Nephron progenitor cell (in vitro differentiated cells): Measurements from ENCODE around the gene TCF15.
"Not testable (repeated sequence)": the region's sequence is repeated elsewhere in the genome, so short reads cannot be mapped to it uniquely, and the experiment has no call there.

Source experiments
- DNase-seq: peaks from one replicate; pipeline ENCODE4 v3.0.0; 2021
- H3K27ac Mint-ChIP-seq: 2 replicates; pipeline ENCODE4 v1.8.0; 2021; ENCODE audit warnings: mild to moderate bottlenecking, moderate library complexity, mixed read lengths
- H3K27me3 Mint-ChIP-seq: 2 replicates; pipeline ENCODE4 v1.8.0; 2021; ENCODE audit warnings: mild to moderate bottlenecking, low read depth, mixed read lengths; ENCODE audit not compliant: poor library complexity
- H3K36me3 Mint-ChIP-seq: 2 replicates; pipeline ENCODE4 v1.8.0; 2021; ENCODE audit warnings: low read depth, mixed read lengths
- H3K4me1 Mint-ChIP-seq: 2 replicates; pipeline ENCODE4 v1.8.0; 2021; ENCODE audit warnings: mixed read lengths
- H3K4me3 Mint-ChIP-seq: 2 replicates; pipeline ENCODE4 v1.8.0; 2021; ENCODE audit warnings: mild to moderate bottlenecking, moderate library complexity, mixed read lengths
- H3K9me3 Mint-ChIP-seq: 2 replicates; pipeline ENCODE4 v1.8.0; 2021; ENCODE audit warnings: mild to moderate bottlenecking, moderate library complexity, mixed read lengths
- TF ChIP-seq, protein P1 (sequence below): fragments of 200-600 bp; sonication (generic); IDR thresholded peaks from 2 replicates; pipeline ENCODE4 v1.5.0; 2021; ENCODE audit warnings: antibody characterized with exemption

Gene TCF15

GRCh38 chr20:644692-645317 lies 34.7 kb upstream of the TCF15 start:
- no peak for DNase-seq
- Mint-ChIP-seq H3K4me3 (no peak overlapping the region), H3K27me3 (no peaks in the 10 kb centered on the region), H3K36me3 (peaks cover 32% of the 10 kb centered on the region), H3K27ac (no peak overlapping the region), H3K4me1 (peaks cover 33% of the 10 kb centered on the region), H3K9me3 (no peaks in the 10 kb centered on the region)
- TF ChIP-seq, protein P1, sequence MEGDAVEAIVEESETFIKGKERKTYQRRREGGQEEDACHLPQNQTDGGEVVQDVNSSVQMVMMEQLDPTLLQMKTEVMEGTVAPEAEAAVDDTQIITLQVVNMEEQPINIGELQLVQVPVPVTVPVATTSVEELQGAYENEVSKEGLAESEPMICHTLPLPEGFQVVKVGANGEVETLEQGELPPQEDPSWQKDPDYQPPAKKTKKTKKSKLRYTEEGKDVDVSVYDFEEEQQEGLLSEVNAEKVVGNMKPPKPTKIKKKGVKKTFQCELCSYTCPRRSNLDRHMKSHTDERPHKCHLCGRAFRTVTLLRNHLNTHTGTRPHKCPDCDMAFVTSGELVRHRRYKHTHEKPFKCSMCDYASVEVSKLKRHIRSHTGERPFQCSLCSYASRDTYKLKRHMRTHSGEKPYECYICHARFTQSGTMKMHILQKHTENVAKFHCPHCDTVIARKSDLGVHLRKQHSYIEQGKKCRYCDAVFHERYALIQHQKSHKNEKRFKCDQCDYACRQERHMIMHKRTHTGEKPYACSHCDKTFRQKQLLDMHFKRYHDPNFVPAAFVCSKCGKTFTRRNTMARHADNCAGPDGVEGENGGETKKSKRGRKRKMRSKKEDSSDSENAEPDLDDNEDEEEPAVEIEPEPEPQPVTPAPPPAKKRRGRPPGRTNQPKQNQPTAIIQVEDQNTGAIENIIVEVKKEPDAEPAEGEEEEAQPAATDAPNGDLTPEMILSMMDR: no peak

- peak; percentile 71 for DNase-seq
- H3K36me3 Mint-ChIP-seq: peaks cover 9% of the 10 kb centered on the region
- H3K27me3 Mint-ChIP-seq: peaks cover 3% of the 10 kb centered on the region
- H3K4me1 Mint-ChIP-seq: peaks cover 32% of the 10 kb centered on the region
- H3K27ac Mint-ChIP-seq: peak overlapping the region; percentile 19
- TF ChIP-seq, protein P1: no peak
- H3K4me3 Mint-ChIP-seq: peak overlapping the region; percentile 68
- H3K9me3 Mint-ChIP-seq: no peaks in the 10 kb centered on the region
Observed at GRCh38 chr20:642398-643174, 32.5 kb upstream of the TCF15 start.

DNA sequence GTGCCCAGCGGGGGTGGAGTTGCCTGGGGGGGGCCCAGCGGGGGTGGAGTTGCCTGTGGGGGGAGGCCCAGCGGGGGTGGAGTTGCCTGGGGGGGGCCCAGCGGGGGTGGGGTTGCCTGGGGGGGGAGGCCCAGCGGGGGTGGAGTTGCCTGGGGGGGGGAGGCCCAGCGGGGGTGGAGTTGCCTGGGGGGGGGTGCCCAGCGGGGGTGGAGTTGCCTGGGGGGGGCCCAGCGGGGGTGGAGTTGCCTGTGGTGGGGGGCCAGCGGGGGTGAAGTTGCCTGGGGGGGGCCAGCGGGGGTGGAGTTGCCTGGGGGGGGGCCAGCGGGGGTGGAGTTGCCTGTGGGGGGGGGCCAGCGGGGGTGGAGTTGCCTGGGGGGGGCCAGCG lies 31.9 kb upstream of the TCF15 start:
- H3K4me3 Mint-ChIP-seq, H3K27me3 Mint-ChIP-seq: not testable (repeated sequence)

GRCh38 chr20:641516-641875 lies 31.4 kb upstream of the TCF15 start:
- Mint-ChIP-seq H3K4me1 (peaks cover 29% of the 10 kb centered on the region), H3K36me3 (no peaks in the 10 kb centered on the region), H3K9me3 (no peaks in the 10 kb centered on the region), H3K27ac (peak overlapping the region; percentile 98), H3K4me3 (peak overlapping the region; percentile 77), H3K27me3 (peaks cover 3% of the 10 kb centered on the region)
- DNase-seq: peak; percentile 45
- TF ChIP-seq, protein P1: no peak

More for the DNA sequence above, 31.9 kb upstream of the TCF15 start:
- H3K36me3 Mint-ChIP-seq, H3K27ac Mint-ChIP-seq, H3K9me3 Mint-ChIP-seq, DNase-seq: not testable (repeated sequence)
- H3K4me1 Mint-ChIP-seq: peaks cover 32% of the 10 kb centered on the region

- Mint-ChIP-seq H3K9me3 (no peaks in the 10 kb centered on the region), H3K4me1 (peaks cover 31% of the 10 kb centered on the region), H3K36me3 (no peaks in the 10 kb centered on the region), H3K27me3 (peaks cover 3% of the 10 kb centered on the region), H3K27ac (peak overlapping the region; percentile 98), H3K4me3 (peak overlapping the region; percentile 77)
- TF ChIP-seq, protein P1: no peak
- DNase-seq: no peak
Observed at GRCh38 chr20:640674-641515, 30.8 kb upstream of the TCF15 start.

GRCh38 chr20:638579-638978 lies 28.5 kb upstream of the TCF15 start:
- Mint-ChIP-seq H3K36me3 (no peaks in the 10 kb centered on the region), H3K27ac (no peak overlapping the region), H3K4me1 (peaks cover 48% of the 10 kb centered on the region), H3K9me3 (no peaks in the 10 kb centered on the region), H3K27me3 (peaks cover 8% of the 10 kb centered on the region), H3K4me3 (no peak overlapping the region)
- DNase-seq: no peak
- TF ChIP-seq, protein P1: no peak
